Activated T-helper 1 cell treated with anti-CD3 and anti-CD28 coated beads, Interleukin-2, amount 50 U/mL, for 16 hours (primary cell): ENCODE data around the gene ESPL1.
A peak's percentile ranks its signal among the peaks of the same experiment; 100 is the strongest.

Experiments used
- DNase-seq, 2 donors: peaks; one replicate each; pipeline ENCODE4 v3.0.0-alpha.2; 2020; ENCODE audit warnings: low read depth in 1 of 2, low spot score in 1 of 2

The ESPL1 gene

GRCh38 chr12:53255996-53256395 lies 12.1 kb upstream of the ESPL1 start:
- DNase-seq = no peak

- no peak for DNase-seq
These were observed 9.3 kb upstream of the ESPL1 start for GRCh38 chr12:53258541-53259539.

DNA sequence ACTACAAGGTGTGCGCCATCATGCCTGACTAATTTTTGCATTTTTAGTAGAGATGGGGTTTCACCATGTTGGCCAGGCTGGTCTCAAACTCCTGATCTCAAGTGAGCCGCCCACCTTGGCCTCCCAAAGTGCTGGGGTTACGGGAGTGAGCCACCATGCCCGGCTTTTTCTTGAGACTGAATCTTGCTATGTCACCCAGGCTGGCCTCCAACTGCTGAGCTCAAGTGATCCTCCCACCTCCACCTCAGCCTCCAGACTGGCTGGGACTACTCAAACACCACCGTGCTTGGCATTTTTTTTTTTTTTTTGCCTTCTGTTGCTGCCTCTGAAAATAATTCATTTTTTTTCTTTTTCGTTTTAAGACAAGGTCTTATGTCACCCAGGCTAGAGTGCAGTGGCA lies 8.2 kb upstream of the ESPL1 start:
- DNase-seq = no peak

DNA sequence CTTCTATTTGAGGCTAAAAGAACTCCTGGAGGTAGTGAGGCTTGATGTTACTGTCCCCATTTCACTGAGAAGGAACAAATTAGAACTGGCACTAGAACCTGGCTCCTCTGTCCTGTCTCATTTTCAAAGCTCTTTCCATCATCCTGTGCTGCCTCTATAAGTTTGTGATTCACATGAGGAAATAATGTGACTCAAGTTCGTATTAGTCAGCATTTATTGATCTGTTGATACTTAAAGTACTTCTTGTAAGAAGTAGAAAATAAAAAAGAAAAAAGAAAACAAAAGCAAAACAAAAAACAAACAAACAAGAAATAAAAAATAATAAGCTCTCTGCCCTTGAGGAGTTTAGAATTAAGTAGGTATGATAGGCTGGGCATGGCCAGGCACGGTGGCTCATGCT lies 2.3 kb upstream of the ESPL1 start:
- DNase-seq = no peak

- DNase-seq = no peak
These were observed 647 bp upstream of the ESPL1 start for GRCh38 chr12:53267306-53267998.

GRCh38 chr12:53268630-53269562 lies 797 bp downstream of the ESPL1 start:
- DNase-seq = no peak

- DNase-seq = no peak
These were observed 6.3 kb downstream of the ESPL1 start for GRCh38 chr12:53274445-53274844.

- DNase-seq = no peak
These were observed 8.4 kb downstream of the ESPL1 start for GRCh38 chr12:53276511-53276910.

GRCh38 chr12:53277981-53278380 lies 9.9 kb downstream of the ESPL1 start:
- DNase-seq = no peak

GRCh38 chr12:53279283-53279869 lies 11.3 kb downstream of the ESPL1 start:
- DNase-seq = no peak

DNA sequence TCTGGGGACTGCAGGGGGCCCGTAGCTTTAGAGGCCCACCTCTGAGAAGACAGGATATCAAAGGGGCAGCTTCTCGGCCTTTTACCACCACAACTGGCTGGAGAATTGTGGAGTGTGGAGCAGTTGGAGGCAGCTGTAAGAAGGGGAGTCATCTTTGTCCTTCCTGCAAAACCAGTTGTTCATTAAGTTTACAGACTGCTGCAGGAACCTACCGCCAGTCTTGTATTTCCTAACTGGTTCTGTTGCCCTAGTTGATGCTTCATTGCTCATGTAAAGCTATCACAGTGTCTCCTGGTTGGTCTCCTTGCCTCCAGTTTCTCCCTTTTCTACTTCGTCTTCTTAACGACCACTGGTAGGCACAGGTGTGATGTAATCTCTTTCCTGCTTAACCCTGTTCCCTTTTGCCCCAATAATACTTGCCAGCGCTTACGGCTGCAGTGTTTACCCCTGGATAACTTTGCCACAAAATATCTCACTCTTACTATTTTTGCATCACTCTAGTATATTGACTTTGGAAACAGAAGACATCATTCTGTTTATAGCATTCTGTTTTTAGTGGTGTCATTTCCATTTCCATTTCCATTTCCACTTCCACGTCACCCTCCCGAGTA lies 11.9 kb downstream of the ESPL1 start:
- no peak for DNase-seq

- no peak for DNase-seq
These were observed 18.3 kb downstream of the ESPL1 start for GRCh38 chr12:53286448-53286847.

GRCh38 chr12:53287741-53288216 lies 19.7 kb downstream of the ESPL1 start:
- peak; percentile 54 to 55 for DNase-seq

DNA sequence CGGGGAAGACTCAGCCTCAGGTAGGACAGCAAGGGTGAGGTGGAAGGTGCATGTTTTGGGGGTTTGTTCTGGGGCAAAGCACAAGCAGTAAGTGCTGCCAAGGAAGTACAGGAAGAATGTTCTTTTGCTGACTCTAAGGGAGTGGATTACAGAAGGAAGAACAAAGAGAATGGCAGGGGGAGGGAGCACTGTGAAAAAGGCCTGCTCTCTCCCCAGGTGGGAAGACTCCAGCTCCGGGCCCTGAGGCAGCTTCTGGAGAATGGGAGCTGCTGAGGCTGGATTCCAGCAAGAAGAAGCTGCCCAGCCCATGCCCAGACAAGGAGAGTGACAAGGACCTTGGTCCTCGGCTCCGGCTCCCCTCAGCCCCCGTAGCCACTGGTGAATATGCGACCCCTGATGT lies 20.2 kb downstream of the ESPL1 start:
- no peak for DNase-seq

DNA sequence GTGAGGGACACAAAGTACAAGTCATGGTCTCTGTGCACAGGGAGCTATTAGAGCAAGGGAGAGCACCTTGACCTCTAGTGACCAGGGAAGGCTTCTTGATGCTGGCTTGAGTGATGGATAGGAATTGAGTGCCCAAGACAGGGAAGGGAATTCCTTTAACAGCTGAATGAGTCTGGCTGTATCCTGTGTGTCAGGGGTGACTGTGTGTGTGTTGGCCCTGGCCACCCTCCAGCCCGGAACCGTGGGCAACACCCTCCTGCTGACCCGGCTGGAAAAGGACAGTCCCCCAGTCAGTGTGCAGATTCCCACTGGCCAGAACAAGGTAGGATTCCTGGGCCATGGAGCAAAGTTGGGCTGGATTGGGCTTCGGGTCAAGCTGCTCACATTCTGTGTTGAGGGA lies 21.8 kb downstream of the ESPL1 start:
- DNase-seq = no peak

DNA sequence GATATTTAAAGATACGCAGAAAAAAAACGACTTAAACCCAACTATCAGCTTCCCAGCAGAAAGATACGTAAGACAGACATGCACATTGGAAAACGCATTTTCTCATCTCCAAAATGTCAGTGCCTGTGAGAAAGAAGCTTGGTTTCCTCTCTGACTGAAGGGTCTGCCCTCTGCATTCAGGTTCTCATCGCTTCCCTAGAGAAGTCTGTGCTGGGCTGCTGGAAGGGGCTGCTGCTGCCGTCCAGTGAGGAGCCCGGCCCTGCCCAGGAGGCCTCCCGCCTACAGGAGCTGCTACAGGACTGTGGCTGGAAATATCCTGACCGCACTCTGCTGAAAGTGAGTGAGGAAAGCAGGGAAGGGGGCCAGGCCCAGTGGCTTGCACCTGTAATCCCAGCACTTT lies 22.6 kb downstream of the ESPL1 start:
- DNase-seq = no peak

- DNase-seq = no peak
These were observed 24.3 kb downstream of the ESPL1 start for GRCh38 chr12:53292426-53292825.

- peak; percentile 71 to 77 for DNase-seq
These were observed 27.2 kb downstream of the ESPL1 start, which contains the start of gene PFDN5 for GRCh38 chr12:53295070-53295890. PFDN5 (plus strand) TSS chr12:53295542; CDS start chr12:53295568, 26 bp downstream.

- no peak for DNase-seq
These were observed 27.8 kb downstream of the ESPL1 start for GRCh38 chr12:53295891-53296219.
